CD4-positive, CD25-positive, alpha-beta regulatory T cell (primary cell): ENCODE measurements around the gene PGA4. TPM values are rescaled to one million over a fixed set of nuclear protein-coding genes. Genes with fewer than 3 reads are reported as not detected.

Experiments used
- ATAC-seq, 2 donors: fragments of 150-1000 bp; cut with Tn5 transposase; one replicate each; pipeline ENCODE4 v1.10.0; 2021; ENCODE audit warnings: low read depth in 2 of 2, moderate number of reproducible peaks in 2 of 2, moderate library complexity in 1 of 2
- DNase-seq, 3 donors: peaks; one replicate each; pipeline versions ENCODE4 v3.0.0 to v3.0.0-alpha.2; 2012 to 2022; ENCODE audit warnings: mixed read lengths in 1 of 3
- H3K27ac ChIP-seq: one replicate; pipeline ENCODE4 v1.7.0; 2013; ENCODE audit warnings: mild to moderate bottlenecking, low read length; ENCODE audit not compliant: insufficient read depth, poor library complexity, severe bottlenecking
- H3K27me3 ChIP-seq: one replicate; pipeline ENCODE4 v1.7.0; 2013; ENCODE audit warnings: low read length; ENCODE audit not compliant: control insufficient read depth, insufficient read depth
- H3K36me3 ChIP-seq: one replicate; pipeline ENCODE4 v1.7.0; 2013; ENCODE audit warnings: mild to moderate bottlenecking, low read length, moderate library complexity; ENCODE audit not compliant: control insufficient read depth, insufficient read depth
- H3K4me1 ChIP-seq: 2 replicates; pipeline ENCODE4 v1.7.0; 2013; ENCODE audit warnings: mild to moderate bottlenecking, low read length; ENCODE audit not compliant: insufficient read depth, control insufficient read depth, poor library complexity, severe bottlenecking
- H3K4me3 ChIP-seq: one replicate; pipeline ENCODE4 v1.7.0; 2013; ENCODE audit warnings: low read depth, mild to moderate bottlenecking, low read length, moderate library complexity
- H3K9me3 ChIP-seq, 2 experiments: 1 replicate in 1 of 2; 2 replicates in 1 of 2; pipeline ENCODE4 v1.7.0; 2013; ENCODE audit warnings: low read length in 2 of 2, mild to moderate bottlenecking in 1 of 2, moderate library complexity in 1 of 2; ENCODE audit not compliant: control insufficient read depth in 2 of 2
- H3K27ac Mint-ChIP-seq, 3 donors: one replicate each; pipeline ENCODE4 v1.8.0; 2020 to 2022; ENCODE audit warnings: mild to moderate bottlenecking in 3 of 3, mixed read lengths in 3 of 3, moderate library complexity in 2 of 3
- H3K27me3 Mint-ChIP-seq: one replicate; pipeline ENCODE4 v1.8.0; 2022; ENCODE audit warnings: mild to moderate bottlenecking, mixed read lengths
- H3K36me3 Mint-ChIP-seq: one replicate; pipeline ENCODE4 v1.8.0; 2020; ENCODE audit warnings: mixed read lengths
- H3K4me1 Mint-ChIP-seq, 4 donors: one replicate each; pipeline ENCODE4 v1.8.0; 2020 to 2022; ENCODE audit warnings: mixed read lengths in 4 of 4, mild to moderate bottlenecking in 1 of 4
- H3K4me3 Mint-ChIP-seq, 4 donors: one replicate each; pipeline ENCODE4 v1.8.0; 2020 to 2022; ENCODE audit warnings: mild to moderate bottlenecking in 4 of 4, mixed read lengths in 4 of 4, moderate library complexity in 3 of 4
- H3K9me3 Mint-ChIP-seq, 7 donors: one replicate each; pipeline ENCODE4 v1.8.0; 2020 to 2022; ENCODE audit warnings: mixed read lengths in 7 of 7, mild to moderate bottlenecking in 3 of 7, moderate library complexity in 2 of 7
- polyA plus RNA-seq, 4 donors: library from polyadenylated mRNA; unstranded; fragments of 300-500 nt; fragmentation: Illumina TruSeq; gene quantifications; one replicate each; pipeline ENCODE4 v1.2.3, GENCODE V29; 2021
- total RNA-seq: library from RNA; stranded (reverse); gene quantifications from one replicate; pipeline ENCODE4 v1.2.3, GENCODE V29; 2022

The PGA4 gene
- total and polyA plus RNA-seq, 5 donors from 2014 or later = not detected

DNA sequence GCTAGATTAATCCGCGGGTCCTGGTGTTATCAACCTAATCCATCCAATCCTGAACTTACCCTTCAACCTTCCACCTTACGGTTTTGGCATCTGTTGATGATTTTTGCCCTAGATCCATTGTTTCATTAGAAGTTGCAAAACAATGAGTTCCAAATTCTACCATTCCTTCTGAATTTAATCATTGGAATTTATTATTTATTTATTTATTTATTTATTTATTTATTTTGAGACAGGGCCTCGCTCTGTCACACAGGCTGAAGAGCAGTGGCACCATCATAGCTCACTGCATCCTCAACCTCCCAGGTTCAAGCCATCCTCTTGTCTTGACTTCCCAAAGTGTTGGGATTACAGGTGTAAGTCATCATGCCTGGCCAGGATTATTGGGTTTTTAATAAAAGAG, 40.7 kb upstream of the PGA4 start:
- peaks cover 39% of the 10 kb centered on the region for H3K27me3 Mint-ChIP-seq
- Histone ChIP-seq H3K27ac (no peak overlapping the region), H3K4me1 (no peaks in the 10 kb centered on the region), H3K9me3 (no peaks in the 10 kb centered on the region), H3K27me3 (peaks cover 2% of the 10 kb centered on the region), H3K4me3 (no peak overlapping the region), H3K36me3 (no peaks in the 10 kb centered on the region)
- no peaks in the 10 kb centered on the region for H3K4me1 Mint-ChIP-seq
- no peaks in the 10 kb centered on the region for H3K9me3 Mint-ChIP-seq
- no peak overlapping the region for H3K27ac Mint-ChIP-seq
- H3K4me3 Mint-ChIP-seq = peak overlapping the region in 1 of 4 donors; percentile 27
- no peaks in the 10 kb centered on the region for H3K36me3 Mint-ChIP-seq
- no peak for DNase-seq
- no peak for ATAC-seq

DNA sequence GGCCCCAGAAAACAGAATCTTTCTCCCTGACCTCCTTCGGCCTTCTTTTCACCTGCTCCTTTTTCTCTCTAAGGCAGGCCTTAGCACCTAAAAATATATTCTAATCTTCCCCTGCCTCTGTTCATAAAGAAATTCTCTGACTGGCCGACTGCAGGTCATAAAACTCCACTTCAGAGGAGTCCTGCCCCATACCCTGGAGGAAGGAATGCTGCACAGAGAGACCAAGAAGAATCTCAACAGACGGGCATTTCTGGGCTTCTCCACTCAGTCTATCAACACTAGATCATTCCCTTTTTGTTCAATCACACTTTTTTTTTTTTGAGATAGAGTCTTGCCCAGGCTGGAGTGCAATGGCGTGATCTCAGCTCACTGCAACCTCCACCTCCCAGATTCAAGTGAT, 38.5 kb upstream of the PGA4 start:
- H3K4me1 Mint-ChIP-seq = peaks cover 0 to 3% (median 0%) of the 10 kb centered on the region in 4 donors
- no peak overlapping the region for H3K4me3 Mint-ChIP-seq

DNA sequence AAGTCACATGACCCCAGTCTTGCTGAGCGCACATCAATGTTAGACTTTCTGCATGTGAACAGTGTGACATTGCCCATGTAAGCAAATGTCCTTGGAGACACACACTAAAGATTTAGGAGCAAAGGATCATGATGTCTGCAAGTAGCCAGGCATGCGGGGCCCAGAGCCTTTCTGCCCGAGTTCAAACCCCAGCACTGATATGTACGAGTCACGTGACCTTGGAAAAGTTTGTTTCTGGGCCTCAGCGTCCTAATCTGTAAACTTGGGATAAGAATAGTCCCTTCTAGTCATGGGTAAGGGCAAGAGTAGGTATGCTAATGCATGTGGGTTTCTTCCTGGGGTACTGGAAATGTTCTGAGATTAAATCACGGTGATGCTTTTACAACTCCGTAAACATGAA, 35.6 kb upstream of the PGA4 start:
- H3K27ac Mint-ChIP-seq = no peak overlapping the region
- Histone ChIP-seq H3K27me3 (no peaks in the 10 kb centered on the region), H3K36me3 (no peaks in the 10 kb centered on the region), H3K4me3 (no peak overlapping the region), H3K4me1 (no peaks in the 10 kb centered on the region), H3K27ac (no peak overlapping the region), H3K9me3 (no peaks in the 10 kb centered on the region)
- no peak for DNase-seq
- ATAC-seq = no peak
- no peak overlapping the region for H3K4me3 Mint-ChIP-seq
- peaks cover 0 to 3% (median 0%) of the 10 kb centered on the region in 4 donors for H3K4me1 Mint-ChIP-seq
- H3K36me3 Mint-ChIP-seq = no peaks in the 10 kb centered on the region
- H3K27me3 Mint-ChIP-seq = peaks cover 24% of the 10 kb centered on the region
- peaks cover 0 to 1% (median 0%) of the 10 kb centered on the region in 7 donors for H3K9me3 Mint-ChIP-seq

More for the DNA sequence above, 38.5 kb upstream of the PGA4 start:
- Mint-ChIP-seq H3K9me3 (peaks cover 0 to 1% (median 0%) of the 10 kb centered on the region in 7 donors), H3K27me3 (peaks cover 35% of the 10 kb centered on the region), H3K36me3 (no peaks in the 10 kb centered on the region), H3K27ac (no peak overlapping the region)
- ATAC-seq = no peak
- H3K27me3 ChIP-seq = no peaks in the 10 kb centered on the region
- H3K4me3 ChIP-seq = no peak overlapping the region
- no peak overlapping the region for H3K27ac ChIP-seq
- H3K9me3 ChIP-seq = no peaks in the 10 kb centered on the region
- no peaks in the 10 kb centered on the region for H3K36me3 ChIP-seq
- DNase-seq = no peak
- H3K4me1 ChIP-seq = no peaks in the 10 kb centered on the region

DNA sequence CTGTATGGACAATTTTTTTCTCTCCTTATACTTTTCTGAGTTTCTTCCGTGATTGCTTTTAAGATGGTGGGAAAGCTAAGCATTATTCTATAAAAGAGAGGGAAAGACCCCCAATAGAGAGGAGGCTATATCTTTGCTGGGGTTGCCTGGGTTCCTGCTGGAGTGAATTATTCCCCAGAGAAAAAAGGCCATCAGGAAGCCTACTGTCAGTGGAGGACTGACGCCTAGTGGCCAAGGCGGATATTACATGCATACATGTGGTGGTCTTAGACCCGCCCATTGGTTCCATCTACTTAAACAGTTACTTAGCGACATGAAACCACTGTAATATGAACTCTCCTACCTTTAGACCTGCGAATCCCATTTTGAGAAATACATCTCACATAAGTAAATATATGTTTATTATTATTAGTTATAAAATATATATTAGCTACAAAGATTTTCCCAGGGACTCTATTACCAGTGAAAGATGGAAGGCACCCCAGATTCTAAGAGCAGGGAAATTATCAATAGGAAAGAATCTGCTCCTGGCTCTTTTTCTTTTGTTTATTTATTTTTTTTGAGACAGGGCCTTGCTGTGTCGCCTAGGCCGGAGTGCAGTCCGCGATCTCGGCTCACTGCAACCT, 34.5 kb upstream of the PGA4 start:
- H3K4me3 ChIP-seq = no peak overlapping the region
- H3K36me3 ChIP-seq = no peaks in the 10 kb centered on the region
- Mint-ChIP-seq H3K27ac (peak overlapping the region in 1 of 3 donors; percentile 42), H3K36me3 (no peaks in the 10 kb centered on the region), H3K4me3 (no peak overlapping the region), H3K27me3 (peaks cover 19% of the 10 kb centered on the region), H3K9me3 (peaks cover 0 to 1% (median 0%) of the 10 kb centered on the region in 7 donors), H3K4me1 (peaks cover 0 to 3% (median 0%) of the 10 kb centered on the region in 4 donors)
- ATAC-seq (peak; percentile 66 to 69), DNase-seq (peak; percentile 67 to 82 (median 69))
- no peaks in the 10 kb centered on the region for H3K4me1 ChIP-seq
- H3K27ac ChIP-seq = no peak overlapping the region
- no peaks in the 10 kb centered on the region for H3K9me3 ChIP-seq
- no peaks in the 10 kb centered on the region for H3K27me3 ChIP-seq

DNA sequence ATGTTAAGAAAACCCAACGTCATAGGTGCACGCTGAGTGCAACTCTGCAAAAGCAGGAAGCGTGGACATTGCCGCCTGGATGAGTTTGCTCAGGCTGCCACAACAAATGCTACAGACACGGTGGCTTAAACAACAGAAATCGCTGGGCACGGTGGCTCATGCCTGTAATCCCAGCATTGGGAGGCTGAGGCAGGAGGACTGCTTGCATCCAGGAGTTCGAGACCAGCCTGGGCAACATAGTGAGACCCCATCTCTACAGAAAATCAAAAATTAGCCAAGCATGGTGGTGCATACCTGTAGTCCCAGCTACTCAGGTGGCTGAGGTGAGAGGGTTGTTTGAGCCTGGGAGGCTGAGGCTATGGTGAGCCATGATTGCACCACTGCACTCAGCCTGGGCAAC, 32.2 kb upstream of the PGA4 start:
- H3K36me3 ChIP-seq = no peaks in the 10 kb centered on the region
- H3K27ac Mint-ChIP-seq = no peak overlapping the region
- DNase-seq (no peak), ATAC-seq (no peak)
- peaks cover 8% of the 10 kb centered on the region for H3K27me3 Mint-ChIP-seq
- no peak overlapping the region for H3K4me3 ChIP-seq
- peaks cover 0 to 3% (median 0%) of the 10 kb centered on the region in 4 donors for H3K4me1 Mint-ChIP-seq
- peaks cover 0 to 1% (median 0%) of the 10 kb centered on the region in 7 donors for H3K9me3 Mint-ChIP-seq
- H3K9me3 ChIP-seq = no peaks in the 10 kb centered on the region
- no peaks in the 10 kb centered on the region for H3K36me3 Mint-ChIP-seq
- no peaks in the 10 kb centered on the region for H3K27me3 ChIP-seq
- H3K27ac ChIP-seq = no peak overlapping the region
- no peaks in the 10 kb centered on the region for H3K4me1 ChIP-seq
- no peak overlapping the region for H3K4me3 Mint-ChIP-seq

DNA sequence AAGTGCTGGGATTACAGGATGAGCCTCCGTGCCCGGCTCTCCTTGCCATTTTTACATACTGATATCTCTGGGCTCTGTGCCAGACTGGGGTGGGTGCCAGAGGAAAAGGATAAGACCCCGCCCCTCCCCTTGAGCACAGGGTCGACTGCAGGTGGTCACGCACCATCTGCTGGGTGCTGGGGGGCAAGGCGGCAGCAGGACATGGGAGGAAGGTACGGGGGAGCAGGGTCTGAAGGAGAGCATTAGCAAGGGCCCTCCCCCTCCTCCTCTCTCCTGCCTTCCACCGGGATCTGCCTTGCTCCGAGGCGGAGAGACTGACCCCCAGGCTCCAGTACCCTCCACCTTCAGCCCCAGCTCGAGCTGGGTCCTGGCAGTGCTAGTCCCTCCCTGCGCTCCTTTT, 28.6 kb upstream of the PGA4 start:
- peaks cover 11% of the 10 kb centered on the region for H3K27me3 Mint-ChIP-seq

DNA sequence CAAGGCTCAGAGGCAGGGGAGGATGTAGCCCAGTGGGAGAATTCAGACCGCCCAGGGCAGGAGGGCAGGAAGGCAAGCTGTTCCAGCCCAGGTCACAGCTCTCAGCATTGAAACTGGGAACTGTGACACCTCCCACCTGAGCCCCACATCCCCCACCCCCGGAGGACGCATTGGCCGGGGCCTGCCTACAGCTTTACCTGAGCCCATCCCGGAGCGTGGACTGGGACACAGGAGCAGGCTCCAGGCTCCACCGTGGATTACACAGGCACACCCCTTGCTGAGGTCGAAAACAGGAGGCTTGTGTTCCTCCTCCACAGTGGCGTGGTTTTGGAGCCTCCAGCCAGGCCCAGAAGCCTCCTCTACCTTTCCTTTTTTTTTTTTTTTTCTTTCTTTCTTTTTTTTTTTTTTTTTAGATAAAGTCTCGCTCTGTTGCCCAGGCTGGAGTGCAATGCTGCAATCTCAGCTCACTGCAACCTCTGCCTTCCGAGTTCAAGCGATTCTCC, 27.9 kb upstream of the PGA4 start:
- H3K4me1 ChIP-seq = no peaks in the 10 kb centered on the region
- ATAC-seq = no peak
- no peak for DNase-seq
- no peak overlapping the region for H3K27ac ChIP-seq
- no peak overlapping the region for H3K4me3 Mint-ChIP-seq
- H3K9me3 Mint-ChIP-seq = peaks cover 0 to 1% (median 0%) of the 10 kb centered on the region in 7 donors
- peaks cover 3% of the 10 kb centered on the region for H3K27me3 ChIP-seq
- H3K36me3 Mint-ChIP-seq = no peaks in the 10 kb centered on the region
- no peak overlapping the region for H3K27ac Mint-ChIP-seq
- peaks cover 11% of the 10 kb centered on the region for H3K27me3 Mint-ChIP-seq
- no peaks in the 10 kb centered on the region for H3K36me3 ChIP-seq
- no peaks in the 10 kb centered on the region for H3K4me1 Mint-ChIP-seq
- no peak overlapping the region for H3K4me3 ChIP-seq
- no peaks in the 10 kb centered on the region for H3K9me3 ChIP-seq

More for the DNA sequence above, 28.6 kb upstream of the PGA4 start:
- Mint-ChIP-seq H3K9me3 (no peaks in the 10 kb centered on the region), H3K27ac (peak overlapping the region in 1 of 3 donors; percentile 26), H3K36me3 (no peaks in the 10 kb centered on the region), H3K4me3 (no peak overlapping the region), H3K4me1 (no peaks in the 10 kb centered on the region)
- Histone ChIP-seq H3K4me3 (no peak overlapping the region), H3K36me3 (no peaks in the 10 kb centered on the region), H3K27me3 (no peaks in the 10 kb centered on the region), H3K4me1 (no peaks in the 10 kb centered on the region), H3K9me3 (no peaks in the 10 kb centered on the region), H3K27ac (no peak overlapping the region)
- no peak for DNase-seq
- ATAC-seq = no peak
